Measurements from ENCODE around the gene ACKR3.

- TF ChIP-seq POLR2AphosphoS5 (IDR thresholded peaks at IDR 0.05; ENCODE audit: borderline replicate concordance, low read depth, low read length) (no peak), EZH2 (IDR thresholded peaks at IDR 0.05) (no peak)
Measured at GRCh38 chr2:236617796-236618195, 48.2 kb downstream of the ACKR3 start.
